GM21367 (cell line): ENCODE measurements around the gene RENBP.
A peak's percentile ranks its signal among the peaks of the same experiment; 100 is the strongest.

ENCODE experiments used
- ATAC-seq: cut with Tn5 transposase; IDR thresholded peaks from one replicate; pipeline ENCODE4 v1.9.1; 2021; ENCODE audit not compliant: unreplicated experiment

The RENBP gene

DNA sequence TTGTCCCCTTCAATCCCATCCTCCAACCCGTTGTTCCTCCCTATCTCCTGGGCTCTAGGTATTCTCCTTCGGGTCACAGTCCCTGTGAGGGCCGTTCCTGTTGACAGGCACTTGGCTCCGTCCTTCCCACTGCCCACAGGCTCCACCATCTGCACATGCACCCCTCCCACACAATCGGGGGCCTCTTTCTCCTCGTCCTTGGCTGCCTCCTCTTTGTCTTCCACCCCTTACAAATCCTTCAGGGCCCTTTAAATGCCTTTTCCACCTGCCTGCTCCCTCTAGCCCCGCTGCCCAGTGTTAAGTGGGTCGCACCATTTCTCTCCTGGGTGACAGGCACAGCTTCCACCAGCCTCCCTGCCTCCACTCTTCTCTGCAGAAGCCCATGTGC is 42.7 kb downstream of the RENBP start:
- no peak for ATAC-seq

DNA sequence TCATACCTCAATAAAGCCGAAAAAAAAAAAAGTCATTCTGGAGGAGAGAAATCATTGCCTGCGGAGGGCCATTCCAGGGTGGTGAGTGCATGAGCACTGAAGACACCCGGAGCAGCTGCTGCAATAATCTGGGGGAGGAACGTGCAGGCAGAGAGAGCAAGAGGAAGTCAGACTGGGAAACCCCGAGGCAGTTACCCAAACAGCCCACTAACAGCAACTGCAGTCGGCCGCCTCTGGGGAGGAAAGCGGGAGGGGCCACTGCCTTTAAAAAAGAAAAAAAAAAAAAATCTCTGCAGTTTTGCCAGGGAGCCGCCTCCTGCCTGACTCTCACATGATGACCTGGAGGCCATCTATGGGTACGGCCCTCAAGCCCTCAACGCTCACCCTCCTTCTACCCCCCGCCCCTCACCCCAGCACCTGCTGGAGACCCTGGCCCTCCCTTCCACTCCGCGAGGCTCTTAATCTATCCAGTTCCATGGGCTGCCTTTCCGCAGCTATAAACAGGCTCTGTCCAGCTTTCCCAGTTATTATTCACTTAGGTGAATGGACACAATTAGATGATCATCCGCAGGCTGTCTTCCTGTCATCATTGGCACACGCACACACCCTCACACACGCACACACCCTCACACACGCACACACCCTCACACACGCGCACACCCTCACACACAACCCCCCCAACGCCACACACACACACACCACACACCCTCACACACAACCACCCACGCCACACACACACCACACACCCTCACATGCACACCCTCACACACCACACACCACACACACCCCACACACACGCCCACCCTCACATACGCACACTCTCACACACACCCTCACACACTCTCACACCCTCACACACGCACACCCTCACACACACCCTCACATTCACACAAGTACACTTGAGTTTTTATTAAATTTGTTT is 43.4 kb downstream of the RENBP start:
- peak; percentile 74 for ATAC-seq

GRCh38 chrX:153897899-153898298 is 46.5 kb downstream of the RENBP start:
- ATAC-seq, result no peak

DNA sequence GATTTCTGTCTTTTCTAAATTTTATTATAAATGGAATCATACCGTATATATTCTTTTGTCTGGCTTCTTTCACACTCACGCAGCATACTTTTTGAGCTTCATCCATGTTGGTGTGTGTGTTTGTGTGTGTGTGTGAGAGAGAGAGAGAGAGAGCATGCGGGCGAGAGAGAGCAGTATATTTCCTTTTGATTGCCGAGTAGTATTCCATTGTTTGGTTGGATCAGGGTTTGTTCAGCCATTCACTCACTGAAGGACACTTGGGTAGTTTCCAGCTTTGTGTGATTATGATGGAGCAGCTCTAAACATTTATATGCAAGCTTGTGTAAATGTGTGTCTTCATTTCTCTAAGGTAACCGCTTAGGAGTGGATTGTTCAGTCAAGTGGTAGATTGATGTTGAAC is 55.3 kb downstream of the RENBP start:
- ATAC-seq, result no peak

- no peak for ATAC-seq
Measured at GRCh38 chrX:153888344-153888743, 56.1 kb downstream of the RENBP start.

GRCh38 chrX:153887385-153887784 is 57.1 kb downstream of the RENBP start:
- ATAC-seq, result no peak

GRCh38 chrX:153886915-153887314 is 57.5 kb downstream of the RENBP start:
- no peak for ATAC-seq

DNA sequence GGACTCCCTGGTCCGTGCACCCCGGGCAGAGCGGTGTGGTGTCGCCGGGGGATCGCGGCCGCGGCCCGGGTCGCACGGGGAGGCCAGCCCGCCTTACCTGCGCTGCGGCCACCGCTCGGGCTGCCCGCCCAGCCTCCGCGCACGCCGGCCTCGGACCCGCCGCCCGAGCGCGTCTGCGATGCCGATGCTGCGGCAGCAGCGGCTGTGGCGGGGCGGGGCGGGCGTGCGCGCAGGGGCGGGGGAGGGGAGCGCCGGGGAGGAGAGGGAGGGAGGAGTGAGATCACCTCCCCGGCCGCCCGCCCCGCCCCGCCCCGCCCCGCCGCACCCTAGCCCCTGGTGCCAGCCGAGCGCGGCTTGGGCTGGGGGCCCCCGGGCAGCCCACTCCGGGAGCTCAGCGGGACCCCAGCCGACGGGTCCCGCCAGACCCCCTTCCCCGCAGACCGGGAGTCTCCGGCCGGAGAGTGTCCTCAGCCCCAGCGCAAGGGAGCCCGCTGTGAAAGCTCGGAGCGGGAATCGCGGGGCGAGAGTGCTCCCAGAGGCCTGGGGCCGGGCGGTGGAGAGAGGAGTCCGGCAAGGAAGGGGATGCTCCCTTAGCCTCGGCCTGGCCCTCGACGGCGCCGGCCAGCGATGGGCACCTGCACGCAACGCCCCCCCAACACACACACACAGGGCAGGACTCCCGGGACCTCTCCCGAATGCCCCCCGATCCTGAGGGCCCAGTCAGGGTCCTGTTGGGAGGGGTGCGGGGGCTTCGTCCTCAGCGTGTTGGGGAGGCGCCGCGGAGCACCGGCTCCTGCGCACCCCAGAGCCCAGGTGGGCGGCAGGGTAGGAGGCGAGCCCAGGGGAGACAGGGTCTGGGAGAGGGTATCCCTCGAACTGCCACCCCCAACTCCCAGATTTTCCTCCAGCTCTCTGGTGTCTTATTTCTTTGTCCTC is 58.2 kb downstream of the RENBP start, which contains the start of gene L1CAM:
L1CAM (minus strand) TSS at position 206 of the 936 bp plus-strand sequence. CDS start 10,337 bp downstream, outside the sequence.
- ATAC-seq, result no peak
